GM18870 (cell line): ENCODE measurements around the gene HNRNPCL4.
"Not testable (repeated sequence)": the region's sequence is repeated elsewhere in the genome, so short reads cannot be mapped to it uniquely, and the experiment has no call there.

ENCODE experiments used
- ATAC-seq: cut with Tn5 transposase; IDR thresholded peaks from one replicate; pipeline ENCODE4 v1.9.1; 2021; ENCODE audit warnings: moderate library complexity; ENCODE audit not compliant: unreplicated experiment

HNRNPCL4 gene

DNA sequence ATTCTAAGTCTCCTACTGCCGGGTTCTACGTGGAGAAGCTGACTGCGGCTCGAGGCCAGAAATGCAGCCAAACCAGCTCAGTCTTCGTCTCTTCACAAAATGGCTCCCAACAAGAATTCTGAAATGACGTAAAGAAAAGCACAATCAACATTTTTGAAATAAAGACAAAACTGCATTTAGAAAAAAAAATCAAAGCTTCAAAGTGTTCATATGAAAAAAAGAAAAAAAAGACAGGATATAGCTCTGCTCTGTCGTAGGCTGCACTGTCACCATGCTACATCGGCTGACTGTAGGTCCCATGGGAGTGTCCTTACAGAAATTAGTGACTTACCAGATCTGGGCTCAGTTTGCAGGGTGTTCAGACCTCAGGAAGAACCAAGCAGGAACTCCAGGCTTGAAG, at the start of gene HNRNPCL4:
Gene HNRNPCL4 (minus strand): TSS at position 101 of the 400 bp plus-strand sequence. CDS start 164 bp downstream, outside the sequence.
- not testable (repeated sequence) for ATAC-seq

DNA sequence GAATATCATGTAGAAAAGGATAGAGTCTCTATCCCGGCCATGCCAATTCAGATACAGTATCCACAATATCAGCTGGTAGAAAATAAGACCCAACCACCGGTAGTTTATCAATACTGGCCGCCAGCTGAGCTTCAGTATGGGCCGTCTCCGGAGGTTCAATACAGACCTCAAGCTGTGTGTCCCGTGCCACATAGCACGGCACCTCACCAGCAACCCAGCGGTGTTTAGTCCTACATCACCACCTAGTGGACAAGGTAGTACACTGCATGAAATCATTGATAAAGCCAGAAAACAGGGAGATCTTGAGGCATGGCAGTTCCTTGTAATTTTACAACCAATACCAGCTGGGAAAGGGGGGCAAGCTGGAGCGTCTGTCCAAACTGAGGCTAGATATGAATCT, 43.3 kb upstream of the HNRNPCL4 start:
- ATAC-seq, result not testable (repeated sequence)

DNA sequence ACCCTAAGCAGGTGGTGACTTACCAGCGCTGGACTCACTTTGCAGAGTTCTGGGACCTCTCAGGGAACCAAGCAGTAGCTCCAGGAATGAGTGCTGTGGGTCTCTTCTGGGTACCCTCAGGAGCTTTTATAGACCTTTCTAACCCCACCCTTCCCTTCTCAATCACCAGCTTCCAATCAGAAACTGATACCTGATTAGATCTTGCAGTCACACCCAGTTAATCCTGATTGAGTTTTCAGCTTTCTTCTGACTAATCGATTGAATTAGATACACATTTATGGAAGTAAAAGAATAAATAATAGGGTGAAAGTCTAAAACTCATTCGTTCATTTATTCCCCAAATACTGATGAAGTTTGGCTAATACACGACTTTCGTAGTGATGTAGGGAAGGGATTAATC, 35.9 kb upstream of the HNRNPCL4 start, which contains the start of gene PRAMEF13:
Gene PRAMEF13 (minus strand): TSS at position 101 of the 400 bp plus-strand sequence. CDS start 1,820 bp downstream, outside the sequence.
- not testable (repeated sequence) for ATAC-seq

DNA sequence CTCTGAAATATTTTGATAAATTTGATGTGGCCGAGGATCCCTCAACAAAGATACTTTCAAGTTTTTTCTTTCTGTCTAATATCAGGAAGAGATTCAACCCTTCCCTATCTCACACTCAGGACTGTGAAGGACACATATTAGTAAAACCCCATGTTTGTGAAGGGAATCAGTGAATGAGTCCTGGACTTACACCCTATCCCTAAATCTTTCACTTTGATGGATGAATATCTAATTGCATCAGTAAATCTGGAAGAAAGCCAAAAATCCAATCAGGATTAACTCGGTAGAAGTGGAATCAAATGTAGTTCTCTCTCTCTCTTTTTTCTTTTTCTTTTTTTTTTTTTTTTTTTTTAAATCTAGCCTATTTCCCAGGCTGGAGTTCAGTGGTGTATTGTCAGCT, 6.1 kb upstream of the HNRNPCL4 start, which contains the start of gene PRAMEF9:
Gene PRAMEF9 (plus strand): TSS at position 301 of the 400 bp plus-strand sequence. CDS start 3,433 bp downstream, outside the sequence.
- not testable (repeated sequence) for ATAC-seq

DNA sequence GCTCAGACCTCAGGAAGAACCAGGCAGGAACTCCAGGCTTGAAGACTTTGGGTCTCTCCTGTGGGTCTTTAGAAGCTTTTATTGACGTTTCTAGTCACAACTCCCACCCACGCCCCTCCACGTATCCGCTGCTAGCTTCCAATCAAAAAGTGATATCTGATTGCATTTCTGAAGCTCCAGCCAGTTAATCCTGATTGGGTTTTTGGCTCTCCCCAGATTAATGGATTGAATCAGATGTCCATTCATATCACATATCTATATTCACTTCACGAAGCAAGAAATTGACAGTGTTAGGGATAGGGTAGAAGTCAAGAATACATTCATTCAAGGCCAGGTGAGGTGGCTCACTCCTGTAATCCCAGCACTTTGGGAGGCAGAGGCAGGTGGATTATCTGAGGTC, 9.5 kb downstream of the HNRNPCL4 start, which contains the start of gene PRAMEF26:
Gene PRAMEF26 (minus strand): TSS at position 101 of the 400 bp plus-strand sequence. CDS start 2,914 bp downstream, outside the sequence.
- ATAC-seq, result not testable (repeated sequence)

DNA sequence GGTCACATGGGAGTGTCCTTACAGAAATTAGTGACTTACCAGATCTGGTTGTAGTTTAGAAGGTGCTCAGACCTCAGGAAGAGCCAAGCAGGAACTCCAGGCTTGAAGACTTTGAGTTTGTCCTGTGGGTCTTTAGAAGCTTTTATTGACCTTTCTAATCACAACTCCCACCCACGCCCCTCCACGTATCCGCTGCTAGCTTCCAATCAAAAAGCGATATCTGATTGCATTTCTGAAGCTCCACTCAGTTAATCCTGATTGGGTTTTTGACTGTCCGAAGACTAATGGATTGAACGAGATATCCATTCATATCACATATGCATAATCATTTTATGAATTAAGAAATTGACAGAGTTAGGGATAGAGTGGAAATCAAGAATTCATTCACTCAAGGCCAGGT, 48.7 kb downstream of the HNRNPCL4 start, which contains the start of gene HNRNPCL2:
Gene HNRNPCL2 (minus strand): TSS at position 101 of the 400 bp plus-strand sequence. CDS start 454 bp downstream, outside the sequence.
- ATAC-seq, result not testable (repeated sequence)
